HEK293 (cell line): ENCODE data around the gene KCNIP2.

Experiments
- CTCF ChIA-PET: fragments of 350-600 bp; formaldehyde crosslinking; extraction: SDS; loops from one replicate; lab custom pipeline; 2021; ENCODE audit warnings: antibody characterized with exemption; lab: Yijun Ruan, JAX
- POLR2A ChIA-PET: fragments of 300-600 bp; formaldehyde crosslinking; extraction: SDS; loops from one replicate; lab custom pipeline; 2020; ENCODE audit warnings: antibody characterized with exemption, inconsistent platforms; lab: Yijun Ruan, JAX
- H3K27ac ChIP-seq: fragments of 200-500 bp; sonication (Bioruptor generic); 2 replicates; pipeline ENCODE4 v1.5.1; 2014; ENCODE audit warnings: low read depth, low read length, control low read depth, inconsistent platforms; ENCODE audit errors: extremely low read depth
- H3K36me3 ChIP-seq, 2 experiments: fragments of 200-500 bp in 1 of 2; sonication (Bioruptor generic) in 1 of 2; 1 replicate in 1 of 2; 2 replicates in 1 of 2; pipeline ENCODE4 v1.5.1; 2014 to 2017; ENCODE audit warnings: inconsistent platforms in 2 of 2, low read length in 2 of 2; ENCODE audit not compliant: control insufficient read depth in 2 of 2, insufficient read depth in 1 of 2
- H3K4me1 ChIP-seq: fragments of 200-500 bp; sonication (Bioruptor generic); 2 replicates; pipeline ENCODE4 v1.5.1; 2014; ENCODE audit warnings: mild to moderate bottlenecking, low read length, inconsistent platforms; ENCODE audit not compliant: control insufficient read depth, insufficient read depth
- H3K4me3 ChIP-seq: 2 replicates; pipeline ENCODE4 v1.5.1; 2011; ENCODE audit warnings: low read depth, mild to moderate bottlenecking, control low read depth, low read length, moderate library complexity
- H3K9me3 ChIP-seq: fragments of 200-500 bp; sonication (Bioruptor generic); 2 replicates; pipeline ENCODE4 v1.5.1; 2014; ENCODE audit warnings: low read depth, low read length, inconsistent platforms; ENCODE audit not compliant: control insufficient read depth, insufficient read depth
- HOXC10 ChIP-seq: sonication (generic); formaldehyde crosslinking; IDR thresholded peaks from 2 replicates; pipeline ENCODE4 v1.8.1; 2023; ENCODE audit warnings: mild to moderate bottlenecking, missing genetic modification reagents
- IKZF3 ChIP-seq: fragments of 450-650 bp; IDR thresholded peaks from 2 replicates; pipeline ENCODE4 v1.5.0; 2018; ENCODE audit warnings: missing biosample characterization, mild to moderate bottlenecking, missing genetic modification characterization, moderate library complexity
- ZEB2 ChIP-seq: fragments of 450-650 bp; formaldehyde crosslinking; IDR thresholded peaks from 2 replicates; pipeline ENCODE4 v1.5.1; 2016; ENCODE audit warnings: missing biosample characterization, missing genetic modification characterization
- ZNF324 ChIP-seq: fragments of 450-650 bp; formaldehyde crosslinking; IDR thresholded peaks from 2 replicates; pipeline ENCODE4 v1.5.1; 2016; ENCODE audit warnings: missing biosample characterization, missing genetic modification characterization
- ZNF626 ChIP-seq: fragments of 450-650 bp; sonication (Bioruptor Pico); formaldehyde crosslinking; IDR thresholded peaks from 2 replicates; pipeline ENCODE4 v1.5.1; 2018; ENCODE audit warnings: missing biosample characterization, missing genetic modification characterization, inconsistent platforms
- TF ChIP-seq, protein P1 (sequence below): fragments of 450-650 bp; formaldehyde crosslinking; IDR thresholded peaks from 2 replicates; pipeline ENCODE4 v1.5.1; 2016; ENCODE audit warnings: missing biosample characterization, missing genetic modification characterization, borderline replicate concordance
- TF ChIP-seq, protein P2 (sequence below): fragments of 450-650 bp; IDR thresholded peaks from 2 replicates; pipeline ENCODE4 v1.5.1; 2018; ENCODE audit warnings: missing biosample characterization, mild to moderate bottlenecking, missing genetic modification characterization
- TF ChIP-seq, protein P3 (sequence below): fragments of 450-650 bp; formaldehyde crosslinking; conservative IDR thresholded peaks from 2 replicates; pipeline ENCODE4 v1.5.1; 2016; ENCODE audit warnings: low read depth, missing biosample characterization, missing genetic modification characterization

The KCNIP2 gene

DNA sequence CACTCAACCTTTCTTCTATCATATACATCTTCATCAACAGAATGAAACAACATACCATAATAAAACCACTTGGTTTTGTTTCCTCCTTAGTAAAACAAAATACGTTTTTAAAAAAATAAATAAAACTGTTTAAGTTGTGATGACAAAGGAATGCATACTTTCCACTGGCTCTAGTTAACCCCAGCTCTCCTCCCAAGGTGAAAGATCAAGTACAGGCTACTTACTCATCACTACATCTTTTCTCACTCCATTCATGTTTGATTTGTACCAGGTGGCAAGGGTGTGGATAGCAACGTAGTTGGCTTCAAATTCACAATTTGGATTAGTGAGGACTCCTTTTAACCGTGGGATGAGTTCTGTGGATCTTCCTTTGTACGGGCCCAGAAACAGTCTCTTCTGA, 40.1 kb downstream of the KCNIP2 start (continued):
- TF ChIP-seq, protein P1, sequence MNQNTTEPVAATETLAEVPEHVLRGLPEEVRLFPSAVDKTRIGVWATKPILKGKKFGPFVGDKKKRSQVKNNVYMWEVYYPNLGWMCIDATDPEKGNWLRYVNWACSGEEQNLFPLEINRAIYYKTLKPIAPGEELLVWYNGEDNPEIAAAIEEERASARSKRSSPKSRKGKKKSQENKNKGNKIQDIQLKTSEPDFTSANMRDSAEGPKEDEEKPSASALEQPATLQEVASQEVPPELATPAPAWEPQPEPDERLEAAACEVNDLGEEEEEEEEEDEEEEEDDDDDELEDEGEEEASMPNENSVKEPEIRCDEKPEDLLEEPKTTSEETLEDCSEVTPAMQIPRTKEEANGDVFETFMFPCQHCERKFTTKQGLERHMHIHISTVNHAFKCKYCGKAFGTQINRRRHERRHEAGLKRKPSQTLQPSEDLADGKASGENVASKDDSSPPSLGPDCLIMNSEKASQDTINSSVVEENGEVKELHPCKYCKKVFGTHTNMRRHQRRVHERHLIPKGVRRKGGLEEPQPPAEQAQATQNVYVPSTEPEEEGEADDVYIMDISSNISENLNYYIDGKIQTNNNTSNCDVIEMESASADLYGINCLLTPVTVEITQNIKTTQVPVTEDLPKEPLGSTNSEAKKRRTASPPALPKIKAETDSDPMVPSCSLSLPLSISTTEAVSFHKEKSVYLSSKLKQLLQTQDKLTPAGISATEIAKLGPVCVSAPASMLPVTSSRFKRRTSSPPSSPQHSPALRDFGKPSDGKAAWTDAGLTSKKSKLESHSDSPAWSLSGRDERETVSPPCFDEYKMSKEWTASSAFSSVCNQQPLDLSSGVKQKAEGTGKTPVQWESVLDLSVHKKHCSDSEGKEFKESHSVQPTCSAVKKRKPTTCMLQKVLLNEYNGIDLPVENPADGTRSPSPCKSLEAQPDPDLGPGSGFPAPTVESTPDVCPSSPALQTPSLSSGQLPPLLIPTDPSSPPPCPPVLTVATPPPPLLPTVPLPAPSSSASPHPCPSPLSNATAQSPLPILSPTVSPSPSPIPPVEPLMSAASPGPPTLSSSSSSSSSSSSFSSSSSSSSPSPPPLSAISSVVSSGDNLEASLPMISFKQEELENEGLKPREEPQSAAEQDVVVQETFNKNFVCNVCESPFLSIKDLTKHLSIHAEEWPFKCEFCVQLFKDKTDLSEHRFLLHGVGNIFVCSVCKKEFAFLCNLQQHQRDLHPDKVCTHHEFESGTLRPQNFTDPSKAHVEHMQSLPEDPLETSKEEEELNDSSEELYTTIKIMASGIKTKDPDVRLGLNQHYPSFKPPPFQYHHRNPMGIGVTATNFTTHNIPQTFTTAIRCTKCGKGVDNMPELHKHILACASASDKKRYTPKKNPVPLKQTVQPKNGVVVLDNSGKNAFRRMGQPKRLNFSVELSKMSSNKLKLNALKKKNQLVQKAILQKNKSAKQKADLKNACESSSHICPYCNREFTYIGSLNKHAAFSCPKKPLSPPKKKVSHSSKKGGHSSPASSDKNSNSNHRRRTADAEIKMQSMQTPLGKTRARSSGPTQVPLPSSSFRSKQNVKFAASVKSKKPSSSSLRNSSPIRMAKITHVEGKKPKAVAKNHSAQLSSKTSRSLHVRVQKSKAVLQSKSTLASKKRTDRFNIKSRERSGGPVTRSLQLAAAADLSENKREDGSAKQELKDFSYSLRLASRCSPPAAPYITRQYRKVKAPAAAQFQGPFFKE (tag by site-specific recombination) = no peak
- no peak for TF ChIP-seq ZNF324 (tag by site-specific recombination)
- no peak for TF ChIP-seq HOXC10 (CRISPR knock-in tag)
- TF ChIP-seq ZNF626 (tag by site-specific recombination) = no peak
- TF ChIP-seq, protein P2, sequence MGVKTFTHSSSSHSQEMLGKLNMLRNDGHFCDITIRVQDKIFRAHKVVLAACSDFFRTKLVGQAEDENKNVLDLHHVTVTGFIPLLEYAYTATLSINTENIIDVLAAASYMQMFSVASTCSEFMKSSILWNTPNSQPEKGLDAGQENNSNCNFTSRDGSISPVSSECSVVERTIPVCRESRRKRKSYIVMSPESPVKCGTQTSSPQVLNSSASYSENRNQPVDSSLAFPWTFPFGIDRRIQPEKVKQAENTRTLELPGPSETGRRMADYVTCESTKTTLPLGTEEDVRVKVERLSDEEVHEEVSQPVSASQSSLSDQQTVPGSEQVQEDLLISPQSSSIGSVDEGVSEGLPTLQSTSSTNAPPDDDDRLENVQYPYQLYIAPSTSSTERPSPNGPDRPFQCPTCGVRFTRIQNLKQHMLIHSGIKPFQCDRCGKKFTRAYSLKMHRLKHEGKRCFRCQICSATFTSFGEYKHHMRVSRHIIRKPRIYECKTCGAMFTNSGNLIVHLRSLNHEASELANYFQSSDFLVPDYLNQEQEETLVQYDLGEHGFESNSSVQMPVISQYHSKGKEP (tag by site-specific recombination) = no peak
- TF ChIP-seq, all 188 proteins: peak for 0

- no peak overlapping the region for H3K27ac ChIP-seq
- POLR2A ChIA-PET = interaction anchor here (1.6 kb wide), 1 partner anchor 21 kb away, joined by 6 read pairs; the partner anchor contains the start of gene OGA
- no peak overlapping the region for H3K4me3 ChIP-seq
These were observed 46.1 kb downstream of the KCNIP2 start for GRCh38 chr10:101797403-101798059.

More at GRCh38 chr10:101797403-101798059, 46.1 kb downstream of the KCNIP2 start:
- CTCF ChIA-PET = interaction anchor here (0.7 to 1.5 kb wide), 7 partner anchors 16 to 212 kb away, joined by 3 to 6 read pairs (median 3); no protein-coding TSS in a partner anchor
- Histone ChIP-seq H3K4me1 (peaks cover 3% of the 10 kb centered on the region; the same call in 1 of the 2 replicates), H3K36me3 (peaks cover 84 to 100% of the 10 kb centered on the region in 2 experiments), H3K9me3 (no peaks in the 10 kb centered on the region)
- TF ChIP-seq IKZF3 (0 out of 2 replicates have a peak, but pooled peaks have one; percentile 35), ZEB2 (tag by site-specific recombination) (0 out of 2 replicates have a peak, but pooled peaks have one; percentile 22)
- TF ChIP-seq, protein P3, sequence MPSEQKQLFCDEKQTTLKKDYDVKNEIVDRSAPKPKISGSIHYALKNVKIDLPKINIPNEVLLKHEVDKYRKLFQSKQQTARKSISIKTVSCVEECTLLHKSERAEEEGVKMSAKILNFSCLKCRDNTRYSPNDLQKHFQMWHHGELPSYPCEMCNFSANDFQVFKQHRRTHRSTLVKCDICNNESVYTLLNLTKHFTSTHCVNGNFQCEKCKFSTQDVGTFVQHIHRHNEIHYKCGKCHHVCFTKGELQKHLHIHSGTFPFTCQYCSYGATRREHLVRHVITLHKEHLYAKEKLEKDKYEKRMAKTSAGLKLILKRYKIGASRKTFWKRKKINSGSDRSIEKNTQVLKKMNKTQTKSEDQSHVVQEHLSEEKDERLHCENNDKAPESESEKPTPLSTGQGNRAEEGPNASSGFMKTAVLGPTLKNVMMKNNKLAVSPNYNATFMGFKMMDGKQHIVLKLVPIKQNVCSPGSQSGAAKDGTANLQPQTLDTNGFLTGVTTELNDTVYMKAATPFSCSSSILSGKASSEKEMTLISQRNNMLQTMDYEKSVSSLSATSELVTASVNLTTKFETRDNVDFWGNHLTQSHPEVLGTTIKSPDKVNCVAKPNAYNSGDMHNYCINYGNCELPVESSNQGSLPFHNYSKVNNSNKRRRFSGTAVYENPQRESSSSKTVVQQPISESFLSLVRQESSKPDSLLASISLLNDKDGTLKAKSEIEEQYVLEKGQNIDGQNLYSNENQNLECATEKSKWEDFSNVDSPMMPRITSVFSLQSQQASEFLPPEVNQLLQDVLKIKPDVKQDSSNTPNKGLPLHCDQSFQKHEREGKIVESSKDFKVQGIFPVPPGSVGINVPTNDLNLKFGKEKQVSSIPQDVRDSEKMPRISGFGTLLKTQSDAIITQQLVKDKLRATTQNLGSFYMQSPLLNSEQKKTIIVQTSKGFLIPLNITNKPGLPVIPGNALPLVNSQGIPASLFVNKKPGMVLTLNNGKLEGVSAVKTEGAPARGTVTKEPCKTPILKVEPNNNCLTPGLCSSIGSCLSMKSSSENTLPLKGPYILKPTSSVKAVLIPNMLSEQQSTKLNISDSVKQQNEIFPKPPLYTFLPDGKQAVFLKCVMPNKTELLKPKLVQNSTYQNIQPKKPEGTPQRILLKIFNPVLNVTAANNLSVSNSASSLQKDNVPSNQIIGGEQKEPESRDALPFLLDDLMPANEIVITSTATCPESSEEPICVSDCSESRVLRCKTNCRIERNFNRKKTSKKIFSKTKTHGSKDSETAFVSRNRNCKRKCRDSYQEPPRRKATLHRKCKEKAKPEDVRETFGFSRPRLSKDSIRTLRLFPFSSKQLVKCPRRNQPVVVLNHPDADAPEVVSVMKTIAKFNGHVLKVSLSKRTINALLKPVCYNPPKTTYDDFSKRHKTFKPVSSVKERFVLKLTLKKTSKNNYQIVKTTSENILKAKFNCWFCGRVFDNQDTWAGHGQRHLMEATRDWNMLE = no peak
